Ureter (tissue), 1 donor: ENCODE measurements around the gene SUGCT. TPM values are rescaled to one million over a fixed set of nuclear protein-coding genes. Genes with fewer than 3 reads are reported as not detected.
"Not testable (repeated sequence)": the region's sequence is repeated elsewhere in the genome, so short reads cannot be mapped to it uniquely, and the experiment has no call there.

ENCODE experiments used
- DNase-seq: peaks from one replicate; pipeline ENCODE4 v3.0.0-alpha.2; 2020; ENCODE audit warnings: low spot score
- total RNA-seq: library from RNA; stranded (reverse); gene quantifications from one replicate; pipeline ENCODE4 v1.2.4, GENCODE V29; 2023
- donor health status: DM: yes; HTN: yes; CAD: no.

The SUGCT gene
- total RNA-seq, 1 donor from 2014 or later = 3.1 TPM

- DNase-seq = no peak
Observed at GRCh38 chr7:40200791-40201190, 66.0 kb downstream of the SUGCT start.

- no peak for DNase-seq
Observed at GRCh38 chr7:40202851-40203250, 68.0 kb downstream of the SUGCT start.

GRCh38 chr7:40204581-40204980, 69.8 kb downstream of the SUGCT start:
- no peak for DNase-seq

GRCh38 chr7:40205992-40206391, 71.2 kb downstream of the SUGCT start:
- no peak for DNase-seq

- no peak for DNase-seq
Observed at GRCh38 chr7:40211276-40212003, 76.6 kb downstream of the SUGCT start.

- DNase-seq = no peak
Observed at GRCh38 chr7:40213291-40213690, 78.5 kb downstream of the SUGCT start.

GRCh38 chr7:40213856-40214255, 79.1 kb downstream of the SUGCT start:
- DNase-seq = no peak

- DNase-seq = not testable (repeated sequence)
Observed at GRCh38 chr7:40218612-40219011, 83.8 kb downstream of the SUGCT start.

GRCh38 chr7:40219917-40220316, 85.1 kb downstream of the SUGCT start:
- DNase-seq = no peak

- no peak for DNase-seq
Observed at GRCh38 chr7:40220421-40220911, 85.7 kb downstream of the SUGCT start.

- DNase-seq = no peak
Observed at GRCh38 chr7:40221836-40222235, 87.0 kb downstream of the SUGCT start.

- DNase-seq = no peak
Observed at GRCh38 chr7:40223451-40224127, 88.8 kb downstream of the SUGCT start.

- no peak for DNase-seq
Observed at GRCh38 chr7:40230101-40230500, 95.3 kb downstream of the SUGCT start.

- DNase-seq = no peak
Observed at GRCh38 chr7:40231796-40232195, 97.0 kb downstream of the SUGCT start.

GRCh38 chr7:40232242-40232893, 97.6 kb downstream of the SUGCT start:
- DNase-seq = no peak

GRCh38 chr7:40234046-40234445, 99.2 kb downstream of the SUGCT start:
- DNase-seq = no peak

GRCh38 chr7:40234666-40235065, 99.9 kb downstream of the SUGCT start:
- DNase-seq = no peak

- no peak for DNase-seq
Observed at GRCh38 chr7:40237731-40238130, 102.9 kb downstream of the SUGCT start.

GRCh38 chr7:40239755-40240303, 105.0 kb downstream of the SUGCT start:
- DNase-seq = no peak

- DNase-seq = no peak
Observed at GRCh38 chr7:40243076-40243475, 108.3 kb downstream of the SUGCT start.

GRCh38 chr7:40244226-40244625, 109.4 kb downstream of the SUGCT start:
- DNase-seq = no peak

- DNase-seq = no peak
Observed at GRCh38 chr7:40248681-40249080, 113.9 kb downstream of the SUGCT start.
